Measurements from ENCODE around the gene PGAM5.

DNA sequence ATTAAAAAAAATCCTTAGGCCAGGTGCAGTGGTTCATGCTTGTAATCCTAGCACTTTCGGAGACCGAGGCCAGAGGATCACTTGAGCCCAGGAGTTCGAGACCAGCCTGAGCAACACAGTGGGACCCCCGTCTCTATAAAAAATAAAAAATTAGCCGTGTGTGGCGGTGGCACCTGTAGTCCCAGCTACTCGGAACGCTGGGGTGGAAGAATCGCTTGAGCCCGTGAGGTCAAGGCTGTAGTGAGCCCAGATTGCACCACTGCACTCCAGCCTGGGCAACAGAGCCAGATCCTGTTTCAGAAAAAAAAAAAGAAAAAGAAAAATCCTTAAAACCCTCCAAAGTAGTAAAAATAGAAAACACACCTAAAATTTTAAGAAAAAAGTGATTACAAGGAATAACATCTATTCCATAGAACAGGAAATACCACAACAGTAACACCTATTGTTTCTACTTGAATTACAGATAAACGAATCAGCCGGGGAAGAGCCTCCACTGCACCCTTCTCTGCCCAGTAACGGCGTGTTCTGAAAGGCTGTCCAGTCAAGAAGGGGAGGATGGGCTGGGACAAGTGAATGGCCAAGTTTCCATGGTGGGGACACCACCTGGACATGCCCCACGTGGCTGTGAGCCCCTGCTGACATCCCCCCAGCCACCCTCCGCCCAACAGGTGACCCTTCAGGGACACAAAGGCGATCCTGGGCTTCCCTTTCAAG lies 41.3 kb upstream of the PGAM5 start:
- TF ChIP-seq, protein P1, sequence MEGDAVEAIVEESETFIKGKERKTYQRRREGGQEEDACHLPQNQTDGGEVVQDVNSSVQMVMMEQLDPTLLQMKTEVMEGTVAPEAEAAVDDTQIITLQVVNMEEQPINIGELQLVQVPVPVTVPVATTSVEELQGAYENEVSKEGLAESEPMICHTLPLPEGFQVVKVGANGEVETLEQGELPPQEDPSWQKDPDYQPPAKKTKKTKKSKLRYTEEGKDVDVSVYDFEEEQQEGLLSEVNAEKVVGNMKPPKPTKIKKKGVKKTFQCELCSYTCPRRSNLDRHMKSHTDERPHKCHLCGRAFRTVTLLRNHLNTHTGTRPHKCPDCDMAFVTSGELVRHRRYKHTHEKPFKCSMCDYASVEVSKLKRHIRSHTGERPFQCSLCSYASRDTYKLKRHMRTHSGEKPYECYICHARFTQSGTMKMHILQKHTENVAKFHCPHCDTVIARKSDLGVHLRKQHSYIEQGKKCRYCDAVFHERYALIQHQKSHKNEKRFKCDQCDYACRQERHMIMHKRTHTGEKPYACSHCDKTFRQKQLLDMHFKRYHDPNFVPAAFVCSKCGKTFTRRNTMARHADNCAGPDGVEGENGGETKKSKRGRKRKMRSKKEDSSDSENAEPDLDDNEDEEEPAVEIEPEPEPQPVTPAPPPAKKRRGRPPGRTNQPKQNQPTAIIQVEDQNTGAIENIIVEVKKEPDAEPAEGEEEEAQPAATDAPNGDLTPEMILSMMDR (IDR thresholded peaks at IDR 0.05) = no peak
- TF ChIP-seq POLR2A (IDR thresholded peaks at IDR 0.05) = no peak

Data from heart left ventricle (tissue), 13 donors.